GM23248 (cell line): ENCODE data around the gene RBP3. TPM values are rescaled to one million over a fixed set of nuclear protein-coding genes. Genes with fewer than 3 reads are reported as not detected.

ENCODE experiments used
- DNase-seq: peaks from one replicate; pipeline ENCODE4 v3.0.0-alpha.2; 2015
- H2AFZ ChIP-seq: fragments of 200-600 bp; sonication (generic); 2 replicates; pipeline ENCODE4 v1.6.1; 2016; ENCODE audit warnings: antibody characterized with exemption
- H3F3A ChIP-seq: fragments of 200-600 bp; sonication (generic); 2 replicates; pipeline ENCODE4 v1.6.1; 2016; ENCODE audit warnings: mild to moderate bottlenecking, antibody characterized with exemption, mixed run types; ENCODE audit not compliant: insufficient read depth
- H3K27ac ChIP-seq: fragments of 200-600 bp; sonication (generic); 2 replicates; pipeline ENCODE4 v1.5.1; 2016; ENCODE audit warnings: mild to moderate bottlenecking
- H3K27me3 ChIP-seq: fragments of 200-600 bp; sonication (generic); replicated peaks from 2 replicates; pipeline ENCODE4 v1.6.1; 2016; ENCODE audit warnings: mild to moderate bottlenecking; ENCODE audit not compliant: insufficient read depth
- H3K36me3 ChIP-seq: fragments of 200-600 bp; sonication (generic); 2 replicates; pipeline ENCODE4 v1.6.1; 2016; ENCODE audit warnings: low read depth, mild to moderate bottlenecking
- H3K4me1 ChIP-seq: fragments of 200-600 bp; sonication (generic); 2 replicates; pipeline ENCODE4 v1.6.1; 2016; ENCODE audit warnings: mild to moderate bottlenecking; ENCODE audit not compliant: insufficient read depth
- H3K4me2 ChIP-seq: fragments of 200-600 bp; sonication (generic); one replicate; pipeline ENCODE4 v1.6.1; 2016; ENCODE audit warnings: mild to moderate bottlenecking; ENCODE audit not compliant: unreplicated experiment
- H3K4me3 ChIP-seq: fragments of 200-600 bp; sonication (generic); 2 replicates; pipeline ENCODE4 v1.5.1; 2016; ENCODE audit warnings: mild to moderate bottlenecking
- H3K79me2 ChIP-seq: fragments of 200-600 bp; sonication (generic); 2 replicates; pipeline ENCODE4 v1.6.1; 2016; ENCODE audit warnings: mild to moderate bottlenecking; ENCODE audit not compliant: insufficient read depth
- H3K9ac ChIP-seq: fragments of 200-600 bp; sonication (generic); 2 replicates; pipeline ENCODE4 v1.6.1; 2016; ENCODE audit warnings: mild to moderate bottlenecking
- H3K9me2 ChIP-seq: fragments of 200-600 bp; sonication (generic); 2 replicates; pipeline ENCODE4 v1.6.1; 2016; ENCODE audit warnings: mixed run types, mild to moderate bottlenecking, moderate library complexity; ENCODE audit not compliant: insufficient read depth
- H3K9me3 ChIP-seq: fragments of 200-600 bp; sonication (generic); one replicate; pipeline ENCODE4 v1.6.1; 2017; ENCODE audit warnings: low read depth
- H4K20me1 ChIP-seq: fragments of 200-600 bp; sonication (generic); 2 replicates; pipeline ENCODE4 v1.6.0; 2016; ENCODE audit not compliant: insufficient read depth
- EZH2 ChIP-seq: fragments of 200-600 bp; sonication (generic); IDR thresholded peaks from 2 replicates; pipeline ENCODE4 v1.6.1; 2018; ENCODE audit warnings: antibody characterized with exemption, mild to moderate bottlenecking; ENCODE audit not compliant: insufficient read depth, poor library complexity, severe bottlenecking
- EZH2phosphoT487 ChIP-seq: fragments of 200-600 bp; sonication (generic); IDR thresholded peaks from 2 replicates; pipeline ENCODE4 v1.6.1; 2018; ENCODE audit warnings: antibody characterized with exemption, moderate library complexity, mild to moderate bottlenecking, low read depth; ENCODE audit not compliant: insufficient read depth
- WGBS, 2 experiments: methylation state at CpG; one replicate each; pipeline ENCODE4 v1.1.6; 2015 to 2017; ENCODE audit warnings: low lambda C conversion rate in 2 of 2, low coverage in 1 of 2; ENCODE audit errors: missing lambda C conversion rate in 2 of 2; 5-methylcytosine and 5-hydroxymethylcytosine counted together
- in situ Hi-C: fragments of 300-500 bp; cut with MboI; formaldehyde crosslinking; loops from 2 replicates; pipeline ENCODE4 v1.15.0; 2020
- polyA plus RNA-seq: library from polyadenylated mRNA; unstranded; fragments of >200 nt; fragmentation: Nextera tagmentation; extraction: Ambion mirVana; gene quantifications from 2 replicates; pipeline ENCODE4 v1.2.1, GENCODE V29; 2016
- total RNA-seq: library from RNA; depleted of rRNA; stranded (reverse); fragments of >200 nt; shearing (Covaris generic); gene quantifications from 2 replicates; pipeline ENCODE4 v1.2.3, GENCODE V29; 2014

Gene RBP3
- total and polyA plus RNA-seq, 2 experiments from 2014 or later, result not detected

GRCh38 chr10:47378183-47378510 lies 30.0 kb downstream of the RBP3 start:
- Histone ChIP-seq H3K27ac (no peak overlapping the region), H3K79me2 (no peaks in the 10 kb centered on the region), H3K4me3 (no peak overlapping the region), H2AFZ (no peak overlapping the region), H3K9me2 (no peaks in the 10 kb centered on the region), H3K36me3 (no peaks in the 10 kb centered on the region), H3K4me1 (no peaks in the 10 kb centered on the region), H3K27me3 (peaks cover 66% of the 10 kb centered on the region), H4K20me1 (no peaks in the 10 kb centered on the region), H3K9me3 (no peaks in the 10 kb centered on the region), H3K4me2 (no peak overlapping the region), H3K9ac (no peak overlapping the region), H3F3A (no peaks in the 10 kb centered on the region)
- DNase-seq, result no peak
- no peak for TF ChIP-seq EZH2phosphoT487
- no peak for TF ChIP-seq EZH2
- 52 to 55% methylated on average over 4 of the region's 4 CpGs for WGBS, 2 experiments
- in situ Hi-C loops, result no loop called here

GRCh38 chr10:47378606-47379444 lies 30.7 kb downstream of the RBP3 start:
- no peaks in the 10 kb centered on the region for H3K4me1 ChIP-seq
- DNase-seq, result no peak
- no peak overlapping the region for H3K9ac ChIP-seq
- no peaks in the 10 kb centered on the region for H3K79me2 ChIP-seq
- no peaks in the 10 kb centered on the region for H3K9me2 ChIP-seq
- no peak overlapping the region for H3K4me3 ChIP-seq
- H3K27ac ChIP-seq, result no peak overlapping the region
- TF ChIP-seq EZH2 (no peak), EZH2phosphoT487 (no peak)
- in situ Hi-C loops, result no loop called here
- no peaks in the 10 kb centered on the region for H3K36me3 ChIP-seq
- no peaks in the 10 kb centered on the region for H3F3A ChIP-seq
- H3K9me3 ChIP-seq, result no peaks in the 10 kb centered on the region
- peaks cover 68% of the 10 kb centered on the region for H3K27me3 ChIP-seq
- WGBS, 2 experiments, result 55% methylated on average over 15 of the region's 15 CpGs
- H4K20me1 ChIP-seq, result no peaks in the 10 kb centered on the region
- no peak overlapping the region for H2AFZ ChIP-seq
- no peak overlapping the region for H3K4me2 ChIP-seq

DNA sequence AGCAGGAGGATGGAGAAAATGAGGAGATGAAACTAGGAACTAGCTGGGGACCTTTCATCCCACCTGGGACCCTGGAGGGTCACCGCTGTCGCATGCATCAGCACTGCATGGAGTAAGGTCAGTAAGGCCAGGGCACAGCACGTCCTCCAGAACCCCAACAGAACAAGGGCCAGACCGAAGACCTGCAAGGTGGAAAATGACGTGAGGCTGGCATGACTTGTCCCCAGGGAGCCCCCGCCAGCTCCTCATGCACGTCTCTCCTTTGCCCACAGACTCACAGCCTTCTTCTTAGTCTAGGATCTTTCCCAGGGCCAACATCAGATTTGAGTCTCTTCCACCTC lies 31.3 kb downstream of the RBP3 start:
- Histone ChIP-seq H3K4me1 (no peaks in the 10 kb centered on the region), H2AFZ (no peak overlapping the region), H3K9ac (no peak overlapping the region), H3K79me2 (no peaks in the 10 kb centered on the region), H3K27me3 (peaks cover 68% of the 10 kb centered on the region), H3K36me3 (no peaks in the 10 kb centered on the region), H3K9me3 (no peaks in the 10 kb centered on the region), H3K27ac (no peak overlapping the region), H3K9me2 (no peaks in the 10 kb centered on the region), H3K4me3 (no peak overlapping the region), H3F3A (no peaks in the 10 kb centered on the region), H3K4me2 (no peak overlapping the region), H4K20me1 (no peaks in the 10 kb centered on the region)
- in situ Hi-C loops, result no loop called here
- TF ChIP-seq EZH2, result no peak
- TF ChIP-seq EZH2phosphoT487, result no peak
- WGBS, 2 experiments, result 56 to 61% methylated on average over 7 of the region's 7 CpGs
- no peak for DNase-seq

- 51 to 53% methylated on average over 10 to 11 of the region's 11 CpGs for WGBS, 2 experiments
- H3K27me3 ChIP-seq, result peaks cover 68% of the 10 kb centered on the region
Observed at GRCh38 chr10:47379901-47380300, 31.7 kb downstream of the RBP3 start.

More at GRCh38 chr10:47379901-47380300, 31.7 kb downstream of the RBP3 start:
- Histone ChIP-seq H3K9ac (no peak overlapping the region), H3K4me2 (no peak overlapping the region), H3K4me3 (no peak overlapping the region), H3K36me3 (no peaks in the 10 kb centered on the region), H3K27ac (no peak overlapping the region), H3K4me1 (no peaks in the 10 kb centered on the region), H4K20me1 (no peaks in the 10 kb centered on the region), H3K9me3 (no peaks in the 10 kb centered on the region), H3K79me2 (no peaks in the 10 kb centered on the region), H3K9me2 (no peaks in the 10 kb centered on the region), H3F3A (no peaks in the 10 kb centered on the region), H2AFZ (no peak overlapping the region)
- in situ Hi-C loops, result loop anchor here (5.0 kb wide), 1 partner anchor 1098 kb away; no protein-coding TSS in a partner anchor
- no peak for DNase-seq
- TF ChIP-seq EZH2phosphoT487, result no peak
- no peak for TF ChIP-seq EZH2
